NOMO-1 treated with dmso at 0.1 percent for 144 hours (cell line): ENCODE data around the gene RETSAT.
"Not testable (repeated sequence)": the region's sequence is repeated elsewhere in the genome, so short reads cannot be mapped to it uniquely, and the experiment has no call there.

Experiments
- DNase-seq: peaks from one replicate; lab custom pipeline; 2025; ENCODE audit not compliant: unreplicated experiment; lab: John Stamatoyannopoulos, UW

The RETSAT gene

DNA sequence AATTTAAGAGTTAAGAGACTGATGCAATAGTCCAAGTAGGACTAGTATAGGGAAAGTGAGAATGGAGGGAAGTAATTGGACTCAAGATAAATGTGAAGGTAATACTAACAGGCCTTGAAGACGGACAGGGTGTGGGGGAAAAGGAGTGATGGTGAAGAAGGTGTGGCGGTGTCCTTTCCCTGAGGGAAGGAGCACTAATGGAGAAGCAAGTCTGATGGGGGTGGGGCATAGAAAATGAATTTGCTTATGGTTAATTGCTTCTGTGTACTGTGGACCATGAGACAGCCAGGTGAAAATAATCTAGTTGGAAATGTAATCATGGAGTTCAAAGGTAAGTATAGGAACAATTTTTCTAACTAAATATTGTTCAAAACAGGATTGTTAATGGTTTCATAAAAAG lies 19.4 kb downstream of the RETSAT start:
- no peak for DNase-seq

DNA sequence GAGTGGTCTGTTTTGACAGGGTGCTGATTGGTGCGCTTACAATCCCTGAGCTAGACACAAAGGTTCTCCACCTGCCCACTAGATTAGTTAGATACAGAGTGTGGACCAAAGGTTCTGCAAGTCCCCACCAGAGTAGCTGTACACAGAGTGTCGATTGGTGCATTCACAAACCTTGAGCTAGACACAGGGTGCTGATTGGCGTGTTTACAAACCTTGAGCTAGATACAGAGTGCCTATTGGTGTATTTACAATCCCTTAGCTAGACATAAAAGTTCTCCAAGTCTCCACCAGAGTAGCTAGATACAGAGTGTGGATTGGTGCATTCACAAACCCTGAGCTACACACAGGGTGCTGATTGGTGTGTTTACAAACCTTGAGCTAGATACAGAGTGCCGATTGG lies 20.5 kb downstream of the RETSAT start:
- not testable (repeated sequence) for DNase-seq

DNA sequence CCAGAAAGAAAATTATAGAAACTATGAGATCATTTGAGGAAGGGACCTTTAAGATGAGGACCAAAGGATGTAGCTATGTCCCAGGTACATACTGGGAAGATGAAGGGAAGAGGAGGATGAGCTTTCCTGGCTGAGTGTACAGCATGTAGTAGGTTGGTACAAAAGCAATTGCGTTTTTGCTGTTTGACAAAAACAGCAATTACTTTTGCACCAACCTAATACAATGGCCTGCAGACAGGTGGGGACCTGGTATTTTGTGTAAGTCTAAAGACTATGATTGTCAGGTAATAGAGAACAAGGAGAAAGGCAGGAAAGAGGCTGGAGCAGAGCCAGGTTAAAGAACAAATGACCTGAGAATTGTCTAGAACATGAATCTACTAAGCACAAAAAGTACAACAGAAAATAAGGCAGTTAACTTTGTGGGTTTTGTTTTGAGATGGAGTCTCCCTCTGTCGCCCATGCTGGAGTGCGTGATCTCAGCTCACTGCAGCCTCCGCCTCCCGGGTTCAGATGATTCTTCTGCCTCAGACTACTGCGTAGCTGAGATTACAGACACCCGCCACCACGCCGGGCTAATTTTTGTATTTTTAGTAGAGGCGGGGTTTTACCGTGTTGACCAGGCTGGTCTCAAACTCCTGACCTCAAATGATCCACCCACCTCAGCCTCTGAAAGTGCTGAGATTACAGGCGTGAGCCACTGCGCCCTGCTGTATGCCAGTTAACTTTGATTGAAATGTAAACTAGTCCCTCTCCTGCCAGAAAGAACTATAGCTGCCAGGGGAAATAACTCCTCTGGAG lies 23.3 kb downstream of the RETSAT start:
- DNase-seq, result no peak

DNA sequence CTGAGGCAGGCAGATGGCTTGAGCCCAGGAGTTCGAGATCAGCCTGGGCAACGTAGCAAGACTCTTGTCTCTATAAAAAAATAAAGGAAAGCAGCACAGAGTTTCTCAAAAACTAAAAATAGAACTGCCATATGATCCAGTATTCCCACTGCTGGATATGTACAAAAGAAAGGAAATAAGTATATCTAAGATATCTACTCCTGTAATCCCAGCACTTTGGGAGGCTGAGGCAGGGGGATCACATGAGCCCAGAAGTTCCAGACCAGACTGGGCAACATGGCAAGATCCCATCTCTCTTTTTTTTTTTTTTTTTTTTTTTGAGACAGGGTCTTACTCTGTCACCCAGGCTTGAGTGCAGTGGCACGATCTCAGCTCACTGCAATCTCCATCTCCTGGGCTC lies 24.6 kb downstream of the RETSAT start:
- DNase-seq, result not testable (repeated sequence)

DNA sequence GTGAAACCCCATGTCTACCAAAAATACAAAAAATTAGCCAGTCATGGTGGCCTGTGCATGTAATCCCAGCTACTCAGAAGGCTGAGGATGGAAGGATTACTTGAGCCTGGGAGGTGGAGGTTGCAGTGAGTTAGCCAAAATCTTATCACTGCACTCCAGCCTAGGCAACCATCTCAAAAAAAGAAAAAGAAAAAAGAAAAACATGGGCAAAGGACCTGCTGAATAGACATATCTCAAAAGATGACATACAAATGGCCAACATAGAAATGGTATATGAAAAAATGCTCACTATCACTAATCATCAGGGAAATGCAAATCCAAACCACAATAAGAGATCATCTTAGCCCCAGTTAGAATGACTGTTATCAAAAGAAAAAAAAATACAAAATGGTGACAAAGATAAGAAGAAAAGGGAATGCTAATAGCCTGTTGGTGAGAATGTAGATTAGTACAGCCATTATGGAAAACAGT lies 25.1 kb downstream of the RETSAT start:
- no peak for DNase-seq

DNA sequence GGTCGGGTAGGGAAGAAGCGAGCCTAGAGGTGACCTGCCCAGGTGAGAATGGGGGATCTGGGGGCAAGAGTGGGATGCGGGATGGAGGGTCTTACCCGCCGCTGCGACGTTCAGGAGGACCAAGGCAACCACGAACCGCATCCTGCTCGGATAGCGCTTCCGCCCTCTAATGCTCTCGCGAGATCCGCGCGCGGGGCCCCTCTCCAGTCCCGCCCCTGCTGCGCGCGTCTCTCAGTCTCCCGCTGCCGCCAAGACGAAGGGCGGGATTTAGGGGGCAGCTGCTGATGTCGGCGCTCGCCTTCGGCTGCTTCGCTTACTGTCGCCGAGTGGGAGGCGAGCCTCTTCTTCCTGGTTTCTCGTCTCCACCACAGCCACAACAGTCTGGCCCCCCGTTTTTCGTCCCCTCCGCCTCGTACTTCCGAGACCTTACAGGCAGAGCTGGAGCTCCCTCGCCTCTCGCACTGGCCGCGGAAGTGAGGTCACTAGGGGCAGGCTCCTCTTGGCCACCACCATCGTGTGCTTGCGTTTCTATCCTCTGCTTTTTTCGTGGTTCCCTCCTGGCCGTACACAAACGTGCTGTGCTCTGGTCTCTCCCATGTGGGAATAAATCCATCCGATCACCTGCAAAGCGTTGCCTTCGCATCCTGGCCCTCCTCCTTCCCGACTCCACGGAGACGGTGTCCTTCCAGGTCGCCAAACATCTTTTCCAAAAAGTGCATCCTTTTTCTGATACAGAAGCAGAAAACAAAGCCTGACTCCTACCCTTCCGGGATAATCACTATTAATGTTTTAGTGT lies 26.3 kb downstream of the RETSAT start, which contains the start of gene TGOLN2:
Gene TGOLN2 (minus strand): TSS at position 168 of the 796 bp plus-strand sequence. CDS start 27 bp downstream, at position 141.
- DNase-seq, result peak; percentile 94

DNA sequence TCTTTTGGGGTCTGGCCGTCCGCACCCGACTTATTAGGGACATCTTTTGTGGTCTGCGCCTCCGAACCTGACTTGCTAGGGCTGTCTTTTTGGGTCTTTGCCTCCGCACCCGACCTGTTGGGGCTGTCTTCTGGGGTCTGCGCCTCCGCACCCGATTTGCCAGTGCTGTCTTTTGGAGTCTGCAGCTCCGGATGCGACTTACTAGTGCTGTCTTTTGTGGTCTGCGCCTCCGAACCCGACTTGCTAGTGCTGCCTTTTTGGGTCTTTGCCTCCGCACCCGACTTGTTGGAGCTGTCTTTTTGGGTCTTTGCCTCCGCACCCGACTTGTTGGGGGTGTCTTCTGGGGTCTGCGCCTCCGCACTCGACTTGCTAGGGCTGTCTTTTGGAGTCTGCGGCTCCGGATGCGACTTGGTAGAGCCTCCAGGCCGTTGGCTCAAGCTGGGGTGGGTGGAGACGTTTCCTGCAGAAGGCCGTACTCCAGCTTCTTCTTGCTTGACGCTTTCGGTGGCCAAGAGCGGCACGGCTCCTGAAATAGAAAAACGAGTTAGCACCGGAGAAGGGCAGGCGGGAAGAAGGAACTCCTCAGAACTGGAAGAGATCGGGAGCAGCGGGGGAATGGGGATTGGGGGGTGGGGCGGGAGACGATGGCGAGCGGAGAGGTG lies 27.0 kb downstream of the RETSAT start:
- DNase-seq, result peak; percentile 35

DNA sequence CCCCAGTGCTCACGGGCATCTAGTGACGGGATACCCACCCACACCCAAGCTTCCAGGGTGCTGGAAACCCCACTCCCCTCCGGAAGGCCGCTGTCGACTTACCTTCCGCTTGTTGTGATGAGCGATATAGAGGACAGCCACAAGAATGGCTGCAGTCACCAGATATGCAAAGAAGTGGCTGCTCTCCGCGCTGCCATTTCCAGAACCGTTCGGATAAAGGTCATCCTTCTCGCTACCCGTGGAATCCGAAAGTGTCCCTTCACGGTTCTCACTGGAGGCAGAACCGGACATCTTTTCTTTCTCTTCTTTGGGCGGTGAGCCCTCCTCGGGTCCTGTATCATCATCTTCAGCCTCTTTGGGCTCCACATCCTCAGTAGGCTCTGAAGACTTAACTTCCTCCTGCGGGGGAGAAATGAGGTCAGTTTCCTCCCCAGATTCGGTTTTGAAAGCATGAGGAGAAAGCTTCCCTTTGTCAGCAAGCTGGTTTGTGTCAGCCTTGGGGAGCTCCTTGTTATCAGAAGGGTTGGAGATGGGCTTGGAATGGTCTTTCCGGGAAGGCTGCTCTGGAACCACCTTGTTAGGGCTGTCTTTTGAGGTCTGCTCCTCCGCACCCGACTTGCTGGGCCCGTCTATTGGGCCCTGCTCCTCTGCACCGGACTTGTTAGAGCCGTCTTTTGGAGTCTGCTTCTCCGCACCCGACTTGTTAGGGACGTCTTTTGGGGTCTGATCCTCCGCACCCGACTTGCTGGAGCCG lies 27.7 kb downstream of the RETSAT start:
- DNase-seq, result peak; percentile 67

DNA sequence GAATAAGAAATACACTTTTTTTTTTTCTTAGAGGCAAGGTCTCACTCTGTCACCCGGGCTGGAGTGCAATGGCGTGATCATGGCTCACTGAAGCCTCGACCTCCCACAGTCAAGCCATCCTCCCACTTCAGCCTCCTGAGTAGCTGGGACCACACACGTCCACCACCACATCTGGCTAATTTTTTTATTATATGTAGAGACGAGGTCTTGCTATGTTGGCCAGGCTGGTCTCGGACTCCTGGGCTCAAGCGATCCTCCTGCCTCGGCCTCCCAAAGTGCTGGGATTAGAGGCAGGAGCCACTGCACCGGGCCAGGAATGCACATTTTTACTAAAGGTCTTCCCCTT lies 28.9 kb downstream of the RETSAT start:
- DNase-seq, result no peak

DNA sequence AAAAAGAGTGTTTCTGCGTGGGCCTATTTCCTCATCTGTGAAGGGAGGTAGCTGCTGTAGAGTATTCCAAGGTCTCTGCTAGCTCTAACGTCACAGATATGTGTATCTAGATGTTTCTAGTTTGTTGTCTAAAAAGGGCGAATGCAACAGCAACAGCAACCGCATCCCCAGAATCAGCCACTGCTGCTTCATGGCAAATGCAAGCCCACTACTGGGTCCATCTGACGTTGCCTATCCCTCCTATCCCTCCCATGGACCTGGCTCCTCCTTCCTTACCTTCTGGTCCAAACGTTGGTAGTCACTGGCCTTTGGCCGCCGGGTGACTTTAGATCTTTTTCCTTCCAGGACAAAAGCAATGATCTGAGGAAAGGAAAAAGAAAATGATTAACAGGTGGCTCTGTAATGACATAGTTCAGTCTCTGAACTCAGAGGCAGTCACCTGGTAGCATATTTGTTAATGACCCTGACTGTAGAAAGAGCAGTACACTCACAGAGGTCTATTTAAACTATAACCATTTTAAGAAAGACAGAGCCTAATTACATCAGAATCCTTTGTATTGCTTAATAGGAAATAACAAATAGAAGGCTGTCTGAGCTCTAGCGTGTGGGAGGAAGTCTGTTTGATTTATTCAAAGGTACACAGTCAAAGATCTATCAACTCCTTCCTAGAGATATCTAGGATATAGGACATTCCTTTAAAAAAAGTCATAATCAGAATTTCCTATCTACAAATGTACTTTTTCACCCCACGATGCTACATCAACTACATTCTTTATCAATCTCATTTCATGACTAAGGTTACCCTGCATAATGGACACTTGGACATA lies 29.5 kb downstream of the RETSAT start:
- peak; percentile 47 for DNase-seq

DNA sequence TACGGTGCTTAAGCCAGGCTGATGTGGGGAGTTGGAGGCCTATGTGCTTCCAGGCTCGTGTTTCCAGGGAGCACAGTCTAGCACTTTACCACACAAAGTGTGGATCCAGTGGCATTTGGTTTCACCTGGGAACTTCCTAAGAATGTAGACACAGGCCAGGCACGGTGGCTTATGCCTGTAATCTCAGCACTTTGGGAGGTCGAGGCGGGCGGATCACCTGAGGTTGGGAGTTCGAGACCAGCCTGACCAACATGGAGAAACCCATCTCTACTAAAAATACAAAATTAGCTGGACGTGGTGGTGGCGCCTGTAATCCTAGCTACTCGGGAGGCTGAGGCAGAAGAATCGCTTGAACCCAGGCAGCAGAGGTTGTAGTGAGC lies 30.4 kb downstream of the RETSAT start:
- DNase-seq, result not testable (repeated sequence)

DNA sequence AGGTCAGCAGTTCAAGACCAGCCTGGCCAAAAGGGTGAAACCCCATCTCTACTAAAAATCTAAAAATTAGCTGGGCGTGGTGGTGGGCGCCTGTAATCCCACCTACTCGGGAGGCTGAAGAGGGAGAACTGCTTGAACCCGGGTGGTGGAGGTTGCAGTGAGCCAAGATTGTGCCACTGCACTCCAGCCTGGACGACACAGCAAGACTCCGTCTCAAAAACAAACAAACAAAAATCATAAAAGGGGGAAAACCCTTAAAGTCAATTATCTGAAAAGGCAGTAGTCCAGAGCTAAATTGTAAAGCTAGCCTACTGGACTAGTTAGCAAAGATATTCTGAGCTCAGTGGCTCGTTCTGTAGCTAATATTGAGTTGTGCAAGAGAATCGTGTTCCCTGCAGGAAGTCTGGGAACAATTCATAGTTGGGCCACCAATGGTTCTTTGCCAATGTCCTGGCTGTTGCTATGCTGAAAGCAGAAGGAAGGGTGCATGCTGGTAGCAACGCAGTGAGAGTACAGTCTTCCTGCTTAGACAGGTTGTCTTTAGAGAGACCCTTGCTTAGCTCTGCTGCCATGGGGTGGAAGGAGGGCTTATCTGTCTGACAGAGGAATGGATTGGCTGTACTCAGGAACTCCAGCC lies 30.9 kb downstream of the RETSAT start:
- no peak for DNase-seq

DNA sequence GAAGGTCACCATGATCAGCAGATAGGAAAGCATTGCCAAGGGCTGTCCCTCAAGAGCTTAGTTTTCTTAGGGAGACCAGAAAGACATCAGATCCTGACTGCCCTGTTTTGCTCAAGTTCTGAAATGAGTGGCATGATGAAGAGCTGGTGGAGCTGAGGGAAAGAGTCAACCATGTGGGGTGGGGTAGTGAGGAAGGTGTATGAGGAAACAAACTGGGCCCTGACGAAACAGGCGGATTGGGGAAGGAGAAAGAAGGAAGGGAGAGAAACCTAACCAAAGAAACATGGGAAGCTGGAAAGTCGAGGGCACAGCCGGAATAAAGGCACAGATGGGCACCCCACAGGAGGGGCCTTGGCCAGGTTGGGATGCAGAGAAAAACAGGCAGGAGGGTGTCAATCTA lies 34.5 kb downstream of the RETSAT start:
- no peak for DNase-seq

DNA sequence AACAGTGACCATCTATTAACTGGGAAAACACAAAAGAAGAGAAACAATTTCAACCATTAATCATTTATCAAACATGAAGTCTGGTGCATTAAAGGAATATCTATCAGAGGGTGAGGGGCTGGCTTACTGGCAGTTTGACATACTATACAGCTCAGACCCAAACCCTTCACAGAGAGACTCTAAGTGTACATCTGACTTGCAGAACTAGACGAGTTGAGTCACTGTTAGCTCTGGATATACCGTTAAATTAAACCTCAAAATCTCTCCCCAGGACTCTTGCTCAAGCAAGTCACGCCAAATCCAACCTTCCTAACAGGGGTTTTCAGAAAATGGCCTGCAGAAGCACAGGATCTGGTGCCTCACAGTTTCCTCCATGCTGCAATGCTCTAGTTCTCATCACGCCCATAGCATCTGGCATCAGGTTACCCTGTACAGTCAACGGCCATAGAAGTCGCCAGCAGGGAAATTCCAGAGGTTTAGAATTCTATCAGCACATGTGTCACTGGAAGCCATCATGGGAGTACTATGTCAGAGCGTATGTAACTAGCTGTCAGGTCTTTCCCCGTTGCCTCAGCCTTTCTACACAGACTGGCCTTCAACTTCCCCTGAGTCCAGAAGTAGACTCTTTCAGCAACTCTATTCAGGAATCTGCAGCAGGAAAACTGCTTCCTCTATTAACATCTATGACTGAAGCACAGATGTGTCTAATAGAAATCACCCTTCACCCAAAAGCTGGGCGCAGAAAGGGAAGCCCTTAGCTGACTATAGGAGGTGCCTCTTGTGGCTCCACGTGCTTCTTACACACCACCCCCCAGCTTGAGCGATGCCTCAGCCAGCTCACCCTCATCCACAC lies 35.9 kb downstream of the RETSAT start:
- no peak for DNase-seq

DNA sequence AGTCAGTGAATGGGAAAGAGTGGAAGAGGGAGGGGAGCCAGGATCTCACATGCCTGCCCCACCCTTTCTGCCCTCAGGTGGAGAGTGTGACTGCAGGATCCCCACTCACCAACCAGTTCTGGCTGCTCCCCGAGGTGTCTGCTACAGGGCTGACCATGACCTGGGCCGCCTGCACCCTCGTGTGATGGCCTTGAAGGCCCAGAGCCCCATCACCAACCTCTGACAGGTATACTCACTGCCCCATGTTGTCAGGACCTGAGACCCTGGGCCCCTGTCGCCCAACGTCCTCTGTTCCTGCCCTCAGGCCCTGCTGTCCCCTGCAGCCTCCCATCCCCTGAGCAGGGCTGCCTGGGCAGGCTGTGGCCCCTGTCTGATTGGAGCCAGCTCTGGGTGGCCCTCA lies 38.4 kb downstream of the RETSAT start:
- DNase-seq, result not testable (repeated sequence)

DNA sequence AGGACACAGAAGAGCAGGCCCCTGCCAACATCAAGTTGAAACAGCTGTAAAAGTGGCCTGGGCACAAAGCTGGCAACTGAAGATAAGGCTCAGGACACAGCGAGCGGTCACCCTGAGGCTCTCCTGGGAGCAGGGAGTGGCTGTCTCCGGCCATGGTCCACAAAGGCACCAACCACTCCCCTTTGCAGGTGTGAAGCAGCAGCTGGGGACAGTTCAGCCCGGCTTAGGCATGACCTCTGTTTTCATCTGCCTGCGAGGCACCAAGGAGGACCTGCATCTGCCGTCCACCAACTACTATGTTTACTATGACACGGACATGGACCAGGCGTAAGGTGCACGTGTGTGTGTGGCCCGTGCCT lies 39.5 kb downstream of the RETSAT start:
- DNase-seq, result no peak

DNA sequence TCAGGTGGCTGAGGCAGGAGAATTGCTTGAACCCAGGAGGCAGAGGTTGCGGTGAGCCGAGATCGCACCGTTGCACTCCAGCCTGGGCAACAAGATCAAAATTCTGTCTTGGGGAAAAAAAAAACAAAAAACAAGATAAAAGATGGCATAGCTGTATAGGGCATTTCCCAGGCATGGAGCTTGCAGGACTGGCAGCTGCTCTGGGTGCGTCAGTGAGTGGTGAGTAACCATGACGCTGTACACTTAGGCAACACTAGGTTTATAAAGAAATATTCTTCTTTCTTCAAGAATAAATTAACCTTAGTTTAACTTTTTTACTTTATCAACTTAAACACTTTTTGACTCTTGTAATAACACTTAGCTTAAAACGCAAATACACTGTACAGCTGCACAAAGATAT lies 41.9 kb downstream of the RETSAT start:
- no peak for DNase-seq

DNA sequence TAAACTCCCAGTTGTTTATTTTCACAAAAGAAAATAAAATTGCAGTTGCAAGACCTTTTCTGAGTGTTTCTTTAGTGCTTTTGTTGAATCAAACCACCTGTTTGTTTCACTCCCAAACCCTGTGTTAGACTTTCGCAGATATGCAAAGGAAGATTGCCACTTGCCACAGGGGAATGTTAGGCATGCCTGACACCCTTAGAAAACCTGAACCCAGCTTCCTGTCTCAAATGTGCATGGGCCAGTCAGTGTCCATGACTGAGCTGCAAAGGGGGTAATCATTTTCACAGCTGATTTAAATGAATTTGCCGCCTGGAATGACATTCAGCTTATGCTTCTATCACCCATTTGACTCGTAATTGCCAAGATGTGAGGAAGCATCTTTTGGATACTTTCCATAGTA lies 44.0 kb downstream of the RETSAT start:
- no peak for DNase-seq
